A549 (cell line): ENCODE results near the gene STIM2. TPM values are rescaled to one million over a fixed set of nuclear protein-coding genes. Genes with fewer than 3 reads are reported as not detected.

Experiments
- ATAC-seq, 2 experiments: fragments of 200-7000 bp in 1 of 2; fragments of >200 bp in 1 of 2; cut with Nextera tagmentation in 1 of 2; cut with Tn5 transposase in 1 of 2; 3 replicates each; pipeline versions ENCODE4 v1.8.0 to v1.9.1; 2018 to 2020; ENCODE audit warnings: mild to moderate bottlenecking in 1 of 2, moderate library complexity in 1 of 2
- CTCF ChIA-PET: fragments of 300-600 bp; sonication (Branson Sonifier 250); formaldehyde crosslinking; extraction: SDS; loops from one replicate; lab custom pipeline; 2021; ENCODE audit warnings: antibody characterized with exemption, inconsistent platforms; lab: Yijun Ruan, JAX
- POLR2A ChIA-PET: fragments of 350-600 bp; formaldehyde crosslinking; extraction: SDS; loops from one replicate; lab custom pipeline; 2021; ENCODE audit warnings: antibody characterized with exemption, inconsistent platforms; lab: Yijun Ruan, JAX
- DNase-seq, 2 experiments: peaks; one replicate each; pipeline versions ENCODE4 v3.0.0 to v3.0.0-alpha.2; 2011 to 2016; ENCODE audit warnings: low read depth in 1 of 2, low spot score in 1 of 2
- FAIRE-seq: peaks from 2 replicates; lab custom pipeline; 2011; peaks lifted over from hg19 to GRCh38; lab: Jason Lieb, UNC
- H3K27ac ChIP-seq, 2 experiments: fragments of >200 bp; sonication (Bioruptor Twin); formaldehyde crosslinking; 3 replicates each; pipeline ENCODE4 v1.5.1; 2016 to 2017
- H3K4me1 ChIP-seq: fragments of >200 bp; sonication (Bioruptor Twin); formaldehyde crosslinking; 3 replicates; pipeline ENCODE4 v1.6.1; 2016
- H3K4me2 ChIP-seq: fragments of >200 bp; sonication (Bioruptor Twin); formaldehyde crosslinking; 3 replicates; pipeline ENCODE4 v1.6.1; 2016
- H3K4me3 ChIP-seq: fragments of >200 bp; sonication (Bioruptor Twin); formaldehyde crosslinking; 3 replicates; pipeline ENCODE4 v1.5.1; 2016
- H3K9me3 ChIP-seq: fragments of >200 bp; sonication (Bioruptor Twin); formaldehyde crosslinking; 3 replicates; pipeline ENCODE4 v1.6.1; 2016
- BHLHE40 ChIP-seq: IDR thresholded peaks from 2 replicates; pipeline ENCODE4 v1.6.1; 2012; ENCODE audit warnings: low read depth, low read length, inconsistent platforms
- CHD2 ChIP-seq: fragments of 150-350 bp; IDR thresholded peaks from 2 replicates; pipeline ENCODE4 v1.6.1; 2014; ENCODE audit warnings: low read length; ENCODE audit not compliant: partially characterized antibody
- E2F6 ChIP-seq: IDR thresholded peaks from 2 replicates; pipeline ENCODE4 v1.6.1; 2012; ENCODE audit warnings: low read depth, borderline replicate concordance
- EHMT2 ChIP-seq: fragments of 200-600 bp; sonication (generic); IDR thresholded peaks from 2 replicates; pipeline ENCODE4 v1.6.1; 2016; ENCODE audit warnings: antibody characterized with exemption, low read depth, mild to moderate bottlenecking, moderate library complexity
- ELK1 ChIP-seq: fragments of 150-350 bp; IDR thresholded peaks from 2 replicates; pipeline ENCODE4 v1.6.1; 2014; ENCODE audit warnings: low read depth, mild to moderate bottlenecking, low read length
- ESRRA ChIP-seq: fragments of 150-350 bp; IDR thresholded peaks from 2 replicates; pipeline ENCODE4 v1.6.1; 2014; ENCODE audit warnings: mild to moderate bottlenecking, low read length, borderline replicate concordance
- FOXS1 ChIP-seq: fragments of 250-450 bp; sonication (Bioruptor Pico); IDR thresholded peaks from 2 replicates; pipeline ENCODE4 v1.5.0; 2020; ENCODE audit warnings: mild to moderate bottlenecking, moderate library complexity
- HDAC2 ChIP-seq: fragments of 200-600 bp; sonication (generic); IDR thresholded peaks from 2 replicates; pipeline ENCODE4 v1.6.1; 2016
- HEYL ChIP-seq: fragments of 250-450 bp; sonication (Bioruptor Pico); IDR thresholded peaks from 2 replicates; pipeline ENCODE4 v1.8.0; 2021; ENCODE audit warnings: mild to moderate bottlenecking, moderate library complexity
- HMGXB4 ChIP-seq: fragments of 250-450 bp; sonication (Bioruptor Pico); IDR thresholded peaks from 2 replicates; pipeline ENCODE4 v1.5.0; 2021; ENCODE audit warnings: mild to moderate bottlenecking, moderate library complexity, borderline replicate concordance
- HOXA7 ChIP-seq: fragments of 250-450 bp; sonication (Bioruptor Pico); IDR thresholded peaks from 2 replicates; pipeline ENCODE4 v1.5.0; 2020; ENCODE audit warnings: mild to moderate bottlenecking, moderate library complexity
- HOXB5 ChIP-seq: fragments of 250-450 bp; sonication (Bioruptor Pico); IDR thresholded peaks from 2 replicates; pipeline ENCODE4 v1.5.0; 2020; ENCODE audit warnings: mild to moderate bottlenecking, moderate library complexity
- JUN ChIP-seq, 2 experiments: fragments of >200 bp; sonication (Bioruptor Twin); formaldehyde crosslinking; IDR thresholded peaks; 2 replicates in 1 of 2; 3 replicates in 1 of 2; pipeline ENCODE4 v1.6.1; 2016 to 2017
- KDM1A ChIP-seq: fragments of 200-600 bp; sonication (generic); IDR thresholded peaks from 2 replicates; pipeline ENCODE4 v1.6.1; 2016; ENCODE audit warnings: low read depth, mild to moderate bottlenecking
- KDM5A ChIP-seq: fragments of 200-600 bp; sonication (generic); IDR thresholded peaks from 2 replicates; pipeline ENCODE4 v1.6.1; 2016; ENCODE audit warnings: antibody characterized with exemption, mild to moderate bottlenecking
- MAX ChIP-seq: IDR thresholded peaks from 2 replicates; pipeline ENCODE4 v1.6.1; 2012
- MAZ ChIP-seq: fragments of 150-350 bp; IDR thresholded peaks from 2 replicates; pipeline ENCODE4 v1.6.1; 2014; ENCODE audit warnings: antibody characterized with exemption, low read depth, low read length, borderline replicate concordance
- NPAS2 ChIP-seq: fragments of 250-450 bp; sonication (Bioruptor Pico); IDR thresholded peaks from 2 replicates; pipeline ENCODE4 v1.8.0; 2022; ENCODE audit warnings: mild to moderate bottlenecking, moderate library complexity, borderline replicate concordance
- NR3C1 ChIP-seq: fragments of >200 bp; sonication (Bioruptor Twin); formaldehyde crosslinking; IDR thresholded peaks from 3 replicates; pipeline ENCODE4 v1.6.1; 2017
- PBX3 ChIP-seq: IDR thresholded peaks from 2 replicates; pipeline ENCODE4 v1.6.1; 2012
- POLR2A ChIP-seq: IDR thresholded peaks from 2 replicates; pipeline ENCODE4 v1.6.1; 2012; ENCODE audit warnings: mild to moderate bottlenecking, low read length
- RARB ChIP-seq: fragments of 250-450 bp; sonication (Bioruptor Pico); IDR thresholded peaks from 2 replicates; pipeline ENCODE4 v1.8.0; 2021; ENCODE audit warnings: mild to moderate bottlenecking, moderate library complexity
- RCOR1 ChIP-seq: fragments of 150-350 bp; IDR thresholded peaks from 2 replicates; pipeline ENCODE4 v1.6.1; 2014; ENCODE audit warnings: antibody characterized with exemption, low read length, low read depth
- RNF2 ChIP-seq: fragments of 200-600 bp; sonication (generic); IDR thresholded peaks from 2 replicates; pipeline ENCODE4 v1.6.1; 2016; ENCODE audit warnings: low read depth, mild to moderate bottlenecking, antibody characterized with exemption, moderate library complexity, borderline replicate concordance
- SMC3 ChIP-seq: fragments of >200 bp; sonication (Bioruptor Twin); formaldehyde crosslinking; IDR thresholded peaks from 3 replicates; pipeline ENCODE4 v1.6.1; 2018; ENCODE audit warnings: inconsistent platforms
- TFCP2L1 ChIP-seq: fragments of 250-450 bp; sonication (Bioruptor Pico); IDR thresholded peaks from 2 replicates; pipeline ENCODE4 v1.5.0; 2021; ENCODE audit warnings: mild to moderate bottlenecking
- USF2 ChIP-seq: fragments of 450-650 bp; IDR thresholded peaks from 2 replicates; pipeline ENCODE4 v1.6.1; 2014; ENCODE audit warnings: antibody characterized with exemption
- ZFP36 ChIP-seq: fragments of 450-650 bp; IDR thresholded peaks from 2 replicates; pipeline ENCODE4 v1.6.1; 2014; ENCODE audit warnings: borderline replicate concordance; ENCODE audit not compliant: partially characterized antibody
- ZNF302 ChIP-seq: fragments of 250-450 bp; sonication (Bioruptor Pico); IDR thresholded peaks from 2 replicates; pipeline ENCODE4 v1.9.0; 2021; ENCODE audit warnings: inconsistent platforms, mild to moderate bottlenecking, moderate library complexity
- WGBS: methylation state at CpG from one replicate; pipeline ENCODE4 v1.1.6; 2017; ENCODE audit errors: missing lambda C conversion rate; 5-methylcytosine and 5-hydroxymethylcytosine counted together
- polyA plus RNA-seq, 4 experiments: library from polyadenylated mRNA; depleted of rRNA in 3 of 4; stranded (reverse); fragments of >200 nt; fragmentation: RNase III in 1 of 4; extraction: RNeasy Plus Mini Kit Qiagen cat#74134 plus additional on column Dnase treatment in 1 of 4; gene quantifications; 2 replicates in 3 of 4; 3 replicates in 1 of 4; pipeline ENCODE4 v1.2.3, GENCODE V29; 2011 to 2017

Gene STIM2
- polyA plus RNA-seq, 2 of the 4 experiments (the other 2 are of a cell fraction), result 13.6 to 20.6 TPM

- no peak for DNase-seq
- no peaks in the 10 kb centered on the region for H3K9me3 ChIP-seq
- ATAC-seq, result no peak
- ChIA-PET CTCF (interaction anchor here (2.0 kb wide), 1 partner anchor 8 kb away, joined by 5 read pairs; no protein-coding TSS in a partner anchor), POLR2A (no interaction called here)
- no peak for FAIRE-seq
- no peak overlapping the region for H3K27ac ChIP-seq
- WGBS, result 54% methylated on average over 16 of the region's 16 CpGs
- no peak overlapping the region for H3K4me2 ChIP-seq
- H3K4me1 ChIP-seq, result no peaks in the 10 kb centered on the region
- H3K4me3 ChIP-seq, result no peak overlapping the region
- TF ChIP-seq ZNF302 (no peak), HEYL (CRISPR knock-in tag) (no peak), KDM5A (no peak), ESRRA (no peak), EHMT2 (no peak), HOXB5 (CRISPR knock-in tag) (no peak), HOXA7 (CRISPR knock-in tag) (no peak), E2F6 (no peak), RNF2 (no peak), HDAC2 (no peak), TFCP2L1 (CRISPR knock-in tag) (no peak), CHD2 (no peak), SMC3 (no peak)
Measured at GRCh38 chr4:27056281-27056680, 195.6 kb downstream of the STIM2 start.

- 60% methylated on average over 10 of the region's 10 CpGs for WGBS
- Histone ChIP-seq H3K9me3 (no peaks in the 10 kb centered on the region), H3K4me1 (no peaks in the 10 kb centered on the region), H3K27ac (no peak overlapping the region), H3K4me2 (no peak overlapping the region), H3K4me3 (no peak overlapping the region)
- DNase-seq (no peak), ATAC-seq (no peak), FAIRE-seq (no peak)
- CTCF ChIA-PET, result interaction anchor here (2.0 kb wide), 1 partner anchor 9 kb away, joined by 5 read pairs; no protein-coding TSS in a partner anchor
- POLR2A ChIA-PET, result no interaction called here
- TF ChIP-seq PBX3, result no peak
Measured at GRCh38 chr4:27057053-27057452, 196.4 kb downstream of the STIM2 start.

- H3K4me2 ChIP-seq, result no peak overlapping the region
- CTCF ChIA-PET, result interaction anchor here (2.0 kb wide), 1 partner anchor 9 kb away, joined by 5 read pairs; no protein-coding TSS in a partner anchor
- H3K4me1 ChIP-seq, result no peaks in the 10 kb centered on the region
- POLR2A ChIA-PET, result no interaction called here
- ATAC-seq (no peak), FAIRE-seq (no peak), DNase-seq (no peak)
- H3K27ac ChIP-seq, result no peak overlapping the region
- no peaks in the 10 kb centered on the region for H3K9me3 ChIP-seq
- H3K4me3 ChIP-seq, result no peak overlapping the region
- 27% methylated on average over 6 of the region's 6 CpGs for WGBS
- TF ChIP-seq ELK1 (no peak), FOXS1 (CRISPR knock-in tag) (no peak), RARB (CRISPR knock-in tag) (no peak), JUN (IDR thresholded peaks at IDR 0.05) (no peak), BHLHE40 (no peak), NPAS2 (CRISPR knock-in tag) (no peak), EHMT2 (no peak), USF2 (no peak), NR3C1 (no peak), MAX (no peak), PBX3 (no peak), KDM1A (no peak), HMGXB4 (no peak), MAZ (no peak), ZFP36 (no peak), ZNF302 (no peak), RCOR1 (no peak), POLR2A (no peak)
Measured at GRCh38 chr4:27057662-27058061, 197.0 kb downstream of the STIM2 start.
